ENCODE results near the gene NFAM1. TPM values are rescaled to one million over a fixed set of nuclear protein-coding genes. Genes with fewer than 3 reads are reported as not detected.

NFAM1 gene
- polyA plus RNA-seq, 3 donors, result 0.65 to 1.6 (median 1.1) TPM

Other genes starting within 250 kb of the NFAM1 start
- 10 to 100 TPM; 26.6 to 30.6 (median 28.7) TPM for gene TCF20, start 161.8 kb downstream of the NFAM1 start, polyA plus RNA-seq (ENCODE audit: insufficient read length in 3 of 3)
- 10 to 100 TPM; 28.0 to 31.4 (median 29.3) TPM for gene RRP7A, start 87.4 kb upstream of the NFAM1 start, polyA plus RNA-seq (ENCODE audit: insufficient read length in 3 of 3)
- 1 to 10 TPM; 6.0 to 9.8 (median 6.6) TPM for gene SERHL2, start 121.6 kb upstream of the NFAM1 start, polyA plus RNA-seq (ENCODE audit: insufficient read length in 3 of 3)
- 100 to 1,000 TPM; 101 to 118 (median 115) TPM for gene POLDIP3, start 182.5 kb upstream of the NFAM1 start, polyA plus RNA-seq (ENCODE audit: insufficient read length in 3 of 3)
- under 1 TPM in 1 of 3 donors, not detected in 2; 0.34 TPM for gene ATP5MGL, start 208.2 kb upstream of the NFAM1 start, polyA plus RNA-seq (ENCODE audit: insufficient read length in 3 of 3)
- 100 to 1,000 TPM; 138 to 162 (median 144) TPM for gene CYB5R3, start 217.0 kb upstream of the NFAM1 start, polyA plus RNA-seq (ENCODE audit: insufficient read length in 3 of 3)

All from renal cortex interstitium (tissue), 3 donors.